K562 (cell line): Measurements from ENCODE around the gene FMNL2. TPM values are rescaled to one million over a fixed set of nuclear protein-coding genes. Genes with fewer than 3 reads are reported as not detected.

Experiments
- ATAC-seq: fragments of 200-7000 bp; cut with Tn5 transposase; 3 replicates; pipeline ENCODE4 v1.9.1; 2020; ENCODE audit warnings: moderate library complexity
- BruUV-seq: library from RNA; stranded (reverse); fragments of 400-500 nt; replicated peaks from 2 replicates; lab custom pipeline; 2021; lab: Mats Ljungman, UMichigan
- CTCF ChIA-PET: fragments of 300-600 bp; formaldehyde crosslinking; extraction: SDS; loops from one replicate; lab custom pipeline; 2021; ENCODE audit warnings: low intra/inter-chr PET ratio; lab: Yijun Ruan, JAX
- POLR2A ChIA-PET: fragments of 300-600, 350-650 bp; sonication (Branson Sonifier 250); formaldehyde crosslinking; extraction: SDS; loops from one replicate; lab custom pipeline; 2021; ENCODE audit warnings: antibody characterized with exemption, inconsistent platforms; lab: Yijun Ruan, JAX
- DNase-seq, 4 experiments: peaks; one replicate each; pipeline versions ENCODE4 v3.0.0 to v3.0.0-alpha.2; 2011 to 2018; ENCODE audit warnings: low spot score in 3 of 4, mixed read lengths in 3 of 4; ENCODE audit errors: extremely low read depth in 1 of 4
- FAIRE-seq: peaks from 2 replicates; lab custom pipeline; 2011; peaks lifted over from hg19 to GRCh38; lab: Jason Lieb, UNC
- H2AFZ ChIP-seq: 2 replicates; pipeline ENCODE4 v1.6.0; 2011; ENCODE audit warnings: low read depth, low read length, control low read depth, inconsistent platforms
- H3K27ac ChIP-seq: fragments of 200-600 bp; 3 replicates; pipeline ENCODE4 v1.8.0; 2011; ENCODE audit warnings: low read depth, mild to moderate bottlenecking, control low read depth, inconsistent platforms, low read length, moderate library complexity, mixed read lengths; ENCODE audit errors: extremely low read depth
- H3K27me3 ChIP-seq, 2 experiments: fragments of 300-600 bp in 1 of 2; 2 replicates in 1 of 2; 3 replicates in 1 of 2; pipeline versions ENCODE4 v1.6.0 to v1.8.0; 2011; ENCODE audit warnings: inconsistent platforms in 2 of 2, low read length in 2 of 2, mild to moderate bottlenecking in 1 of 2, mixed read lengths in 1 of 2, moderate library complexity in 1 of 2; ENCODE audit not compliant: control insufficient read depth in 2 of 2, insufficient read depth in 2 of 2
- H3K36me3 ChIP-seq: fragments of 300-600 bp; 3 replicates; pipeline ENCODE4 v1.8.0; 2011; ENCODE audit warnings: mild to moderate bottlenecking, low read length, inconsistent platforms; ENCODE audit not compliant: control insufficient read depth, insufficient read depth
- H3K4me1 ChIP-seq, 2 experiments: fragments of 200-600 bp in 1 of 2; replicated peaks in 1 of 2; 2 replicates in 1 of 2; 3 replicates in 1 of 2; pipeline versions ENCODE4 v1.5.1 to v1.8.0; 2011; ENCODE audit warnings: inconsistent platforms in 2 of 2, low read length in 2 of 2, mild to moderate bottlenecking in 1 of 2, mixed read lengths in 1 of 2, moderate library complexity in 1 of 2; ENCODE audit not compliant: control insufficient read depth in 2 of 2, insufficient read depth in 2 of 2
- H3K4me2 ChIP-seq: 2 replicates; pipeline ENCODE4 v1.6.1; 2011; ENCODE audit warnings: low read length, control low read depth, inconsistent platforms, mixed read lengths; ENCODE audit not compliant: insufficient read depth
- H3K4me3 ChIP-seq: fragments of 200-600 bp; sonication (generic), shearing (Covaris generic); 2 replicates; pipeline ENCODE4 v1.5.1; 2016; ENCODE audit warnings: control low read depth, inconsistent platforms
- H3K79me2 ChIP-seq: fragments of 200-600 bp; 3 replicates; pipeline ENCODE4 v1.8.0; 2011; ENCODE audit warnings: low read length, inconsistent platforms; ENCODE audit not compliant: control insufficient read depth, insufficient read depth
- H3K9ac ChIP-seq, 2 experiments: 2 replicates each; pipeline versions ENCODE4 v1.6.0 to v1.6.1; 2011; ENCODE audit warnings: low read depth in 2 of 2, low read length in 2 of 2, control low read depth in 1 of 2, inconsistent platforms in 1 of 2, mild to moderate bottlenecking in 1 of 2, mixed read lengths in 1 of 2; ENCODE audit not compliant: insufficient read depth in 1 of 2
- H3K9me1 ChIP-seq: one replicate; pipeline ENCODE4 v1.6.0; 2011; ENCODE audit warnings: inconsistent platforms, mild to moderate bottlenecking, low read length, moderate library complexity; ENCODE audit not compliant: control insufficient read depth, insufficient read depth
- H3K9me3 ChIP-seq: replicated peaks from 2 replicates; pipeline ENCODE4 v1.5.1; 2011; ENCODE audit warnings: low read depth, low read length, inconsistent platforms; ENCODE audit not compliant: control insufficient read depth, insufficient read depth
- H4K20me1 ChIP-seq: replicated peaks from 2 replicates; pipeline ENCODE4 v1.6.1; 2011; ENCODE audit warnings: low read length, inconsistent platforms, mixed read lengths; ENCODE audit not compliant: control insufficient read depth, insufficient read depth
- ELF1 ChIP-seq: fragments of 200-800 bp; sonication (Bioruptor generic); IDR thresholded peaks from 2 replicates; pipeline ENCODE4 v1.6.1; 2016; ENCODE audit warnings: missing genetic modification characterization, missing compliant biosample characterization
- HNRNPL ChIP-seq: fragments of 200-400 bp; formaldehyde crosslinking; IDR thresholded peaks from 2 replicates; pipeline ENCODE4 v1.6.1; 2017; ENCODE audit warnings: low read depth, mild to moderate bottlenecking, low read length
- LEF1 ChIP-seq: fragments of 450-650 bp; IDR thresholded peaks from 2 replicates; pipeline ENCODE4 v1.6.1; 2016; ENCODE audit warnings: mild to moderate bottlenecking
- RBM22 ChIP-seq: fragments of 200-400 bp; formaldehyde crosslinking; IDR thresholded peaks from 2 replicates; pipeline ENCODE4 v1.6.1; 2018; ENCODE audit warnings: low read length, low read depth; ENCODE audit not compliant: poor library complexity, severe bottlenecking
- SMAD1 ChIP-seq: fragments of 150-350 bp; IDR thresholded peaks from 2 replicates; pipeline ENCODE4 v1.6.1; 2014; ENCODE audit warnings: low read length, low read depth; ENCODE audit not compliant: partially characterized antibody
- SMAD3 ChIP-seq: fragments of 450-650 bp; formaldehyde crosslinking; conservative IDR thresholded peaks from 2 replicates; pipeline ENCODE4 v1.4.0; 2020; ENCODE audit warnings: mild to moderate bottlenecking
- ZNF551 ChIP-seq: fragments of 250-450 bp; sonication (Bioruptor Pico); IDR thresholded peaks from 2 replicates; pipeline ENCODE4 v1.5.0; 2021; ENCODE audit warnings: mild to moderate bottlenecking, moderate library complexity
- ZNF764 ChIP-seq: fragments of 250-450 bp; sonication (Bioruptor Pico); IDR thresholded peaks from 2 replicates; pipeline ENCODE4 v1.4.0; 2020; ENCODE audit warnings: low read depth, mild to moderate bottlenecking, moderate library complexity
- WGBS: fragments of 100-300 bp; shearing (Covaris generic); methylation state at CpG from one replicate; pipeline ENCODE4 v1.1.6; 2016; ENCODE audit warnings: low coverage, mixed read lengths; ENCODE audit not compliant: insufficient coverage; ENCODE audit errors: missing lambda C conversion rate; 5-methylcytosine and 5-hydroxymethylcytosine counted together
- in situ Hi-C: fragments of 300-500 bp; cut with MboI; formaldehyde crosslinking; loops from 4 replicates; pipeline ENCODE4 v1.15.0; 2018; ENCODE audit warnings: inconsistent platforms, mixed read lengths
- intact Hi-C: fragments of 100-400 bp; cut with micrococcal nuclease; formaldehyde crosslinking; loops from 2 replicates; pipeline ENCODE4 v1.14.2; 2022
- polyA plus RNA-seq, 8 experiments: library from polyadenylated mRNA; depleted of rRNA in 4 of 8; stranded (reverse) in 5 of 8; unstranded in 3 of 8; fragments of >200 nt; fragmentation: Nextera tagmentation in 2 of 8; fragmentation: Illumina TruSeq in 1 of 8; extraction: Ambion mirVana in 2 of 8; extraction: Trizol in 1 of 8; gene quantifications; 2 replicates each; pipeline versions ENCODE4 v1.2.1 to v1.2.3, GENCODE V29; 2011 to 2014; ENCODE audit warnings: inconsistent platforms in 1 of 8, missing spikeins in 1 of 8
- total RNA-seq, 7 experiments: library from RNA; depleted of rRNA in 6 of 7; stranded (reverse); fragments of >200 nt in 6 of 7; fragmentation: Illumina TruSeq in 2 of 7; extraction: Trizol in 2 of 7; gene quantifications; 2 replicates each; pipeline versions ENCODE4 v1.2.1 to v1.2.3, GENCODE V29; 2011 to 2021; ENCODE audit warnings: low replicate concordance in 1 of 7
- TF ChIP-seq, protein P1 (sequence below): fragments of 250-450 bp; sonication (Bioruptor Pico); IDR thresholded peaks from 2 replicates; pipeline ENCODE4 v1.5.0; 2022; ENCODE audit warnings: mild to moderate bottlenecking
- TF ChIP-seq, protein P2 (sequence below): sonication (generic); formaldehyde crosslinking; IDR thresholded peaks from 2 replicates; pipeline ENCODE4 v1.8.0; 2022; ENCODE audit warnings: mild to moderate bottlenecking, low read depth, missing genetic modification reagents
- TF ChIP-seq, protein P3 (sequence below): sonication (generic); formaldehyde crosslinking; IDR thresholded peaks from 2 replicates; pipeline ENCODE4 v1.8.0; 2023; ENCODE audit warnings: mild to moderate bottlenecking, missing genetic modification reagents
- TF ChIP-seq, protein P4 (sequence below): sonication (generic); formaldehyde crosslinking; IDR thresholded peaks from 2 replicates; pipeline ENCODE4 v1.8.1; 2023; ENCODE audit warnings: mild to moderate bottlenecking, missing genetic modification reagents, moderate library complexity

FMNL2 gene
- total and polyA plus RNA-seq, 9 of the 15 experiments (the other 6 are each of a cell fraction or from before 2014, with no cell fraction given) = 0.15 to 0.49 (median 0.24) TPM; not detected in 1

DNA sequence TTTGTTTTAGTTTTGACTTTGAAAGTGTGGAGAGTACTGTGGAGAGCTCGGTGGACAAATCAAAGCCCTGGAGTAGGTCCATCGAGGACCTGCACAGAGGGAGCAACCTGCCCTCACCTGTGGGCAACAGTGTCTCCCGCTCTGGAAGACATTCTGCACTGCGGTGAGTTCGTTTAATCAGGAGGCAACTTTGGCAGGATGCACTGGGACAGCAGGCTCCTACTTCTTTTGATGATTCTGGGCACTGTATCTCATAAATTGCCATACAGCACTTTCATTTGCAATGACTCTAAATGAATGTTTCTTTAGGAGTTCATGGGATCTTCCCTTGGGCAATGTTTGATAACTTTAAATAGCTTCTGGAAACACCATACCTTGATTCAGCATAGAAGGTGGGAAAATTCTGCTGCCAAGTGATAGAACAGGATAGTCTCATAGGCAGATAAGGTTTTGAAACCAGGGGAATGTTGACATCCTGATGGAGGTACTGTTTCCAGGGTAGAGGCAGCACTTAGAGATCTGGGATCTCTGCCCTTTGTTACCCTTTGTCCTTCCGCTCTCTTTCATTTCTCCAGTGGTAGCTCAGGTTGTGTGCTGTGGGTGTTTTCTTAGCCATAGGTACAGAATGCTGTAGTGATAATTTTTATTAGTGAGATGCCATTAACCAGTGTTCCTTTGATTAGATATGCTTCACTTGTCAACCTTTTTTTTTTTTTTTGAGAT, 226.1 kb downstream of the FMNL2 start:
- Histone ChIP-seq H3K4me2 (no peak overlapping the region), H3K36me3 (no peaks in the 10 kb centered on the region), H3K9me3 (no peaks in the 10 kb centered on the region), H3K9me1 (no peaks in the 10 kb centered on the region), H4K20me1 (no peaks in the 10 kb centered on the region), H3K4me3 (no peak overlapping the region), H3K27me3 (peaks cover 2 to 5% of the 10 kb centered on the region in 2 experiments; a peak in 3 of 5 replicates), H3K27ac (no peak overlapping the region), H3K79me2 (no peaks in the 10 kb centered on the region), H3K9ac (no peak overlapping the region), H2AFZ (no peak overlapping the region), H3K4me1 (no peaks in the 10 kb centered on the region)
- ChIA-PET POLR2A (interaction anchor here (0.6 to 0.7 kb wide), 2 partner anchors 9 to 17 kb away, joined by 3 to 4 read pairs; no protein-coding TSS in a partner anchor), CTCF (no interaction called here)
- ATAC-seq = no peak
- DNase-seq = no peak
- TF ChIP-seq, protein P1, sequence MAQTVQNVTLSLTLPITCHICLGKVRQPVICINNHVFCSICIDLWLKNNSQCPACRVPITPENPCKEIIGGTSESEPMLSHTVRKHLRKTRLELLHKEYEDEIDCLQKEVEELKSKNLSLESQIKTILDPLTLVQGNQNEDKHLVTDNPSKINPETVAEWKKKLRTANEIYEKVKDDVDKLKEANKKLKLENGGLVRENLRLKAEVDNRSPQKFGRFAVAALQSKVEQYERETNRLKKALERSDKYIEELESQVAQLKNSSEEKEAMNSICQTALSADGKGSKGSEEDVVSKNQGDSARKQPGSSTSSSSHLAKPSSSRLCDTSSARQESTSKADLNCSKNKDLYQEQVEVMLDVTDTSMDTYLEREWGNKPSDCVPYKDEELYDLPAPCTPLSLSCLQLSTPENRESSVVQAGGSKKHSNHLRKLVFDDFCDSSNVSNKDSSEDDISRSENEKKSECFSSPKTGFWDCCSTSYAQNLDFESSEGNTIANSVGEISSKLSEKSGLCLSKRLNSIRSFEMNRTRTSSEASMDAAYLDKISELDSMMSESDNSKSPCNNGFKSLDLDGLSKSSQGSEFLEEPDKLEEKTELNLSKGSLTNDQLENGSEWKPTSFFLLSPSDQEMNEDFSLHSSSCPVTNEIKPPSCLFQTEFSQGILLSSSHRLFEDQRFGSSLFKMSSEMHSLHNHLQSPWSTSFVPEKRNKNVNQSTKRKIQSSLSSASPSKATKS (CRISPR knock-in tag) = no peak
- TF ChIP-seq ZNF764 (no peak), ELF1 (tag) (no peak), SMAD3 (CRISPR knock-in tag) (no peak), SMAD1 (no peak), HNRNPL (no peak), RBM22 (no peak), ZNF551 (no peak), LEF1 (no peak)
- TF ChIP-seq, protein P2, sequence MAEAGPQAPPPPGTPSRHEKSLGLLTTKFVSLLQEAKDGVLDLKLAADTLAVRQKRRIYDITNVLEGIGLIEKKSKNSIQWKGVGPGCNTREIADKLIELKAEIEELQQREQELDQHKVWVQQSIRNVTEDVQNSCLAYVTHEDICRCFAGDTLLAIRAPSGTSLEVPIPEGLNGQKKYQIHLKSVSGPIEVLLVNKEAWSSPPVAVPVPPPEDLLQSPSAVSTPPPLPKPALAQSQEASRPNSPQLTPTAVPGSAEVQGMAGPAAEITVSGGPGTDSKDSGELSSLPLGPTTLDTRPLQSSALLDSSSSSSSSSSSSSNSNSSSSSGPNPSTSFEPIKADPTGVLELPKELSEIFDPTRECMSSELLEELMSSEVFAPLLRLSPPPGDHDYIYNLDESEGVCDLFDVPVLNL (CRISPR knock-in tag) = no peak
- TF ChIP-seq, protein P3, sequence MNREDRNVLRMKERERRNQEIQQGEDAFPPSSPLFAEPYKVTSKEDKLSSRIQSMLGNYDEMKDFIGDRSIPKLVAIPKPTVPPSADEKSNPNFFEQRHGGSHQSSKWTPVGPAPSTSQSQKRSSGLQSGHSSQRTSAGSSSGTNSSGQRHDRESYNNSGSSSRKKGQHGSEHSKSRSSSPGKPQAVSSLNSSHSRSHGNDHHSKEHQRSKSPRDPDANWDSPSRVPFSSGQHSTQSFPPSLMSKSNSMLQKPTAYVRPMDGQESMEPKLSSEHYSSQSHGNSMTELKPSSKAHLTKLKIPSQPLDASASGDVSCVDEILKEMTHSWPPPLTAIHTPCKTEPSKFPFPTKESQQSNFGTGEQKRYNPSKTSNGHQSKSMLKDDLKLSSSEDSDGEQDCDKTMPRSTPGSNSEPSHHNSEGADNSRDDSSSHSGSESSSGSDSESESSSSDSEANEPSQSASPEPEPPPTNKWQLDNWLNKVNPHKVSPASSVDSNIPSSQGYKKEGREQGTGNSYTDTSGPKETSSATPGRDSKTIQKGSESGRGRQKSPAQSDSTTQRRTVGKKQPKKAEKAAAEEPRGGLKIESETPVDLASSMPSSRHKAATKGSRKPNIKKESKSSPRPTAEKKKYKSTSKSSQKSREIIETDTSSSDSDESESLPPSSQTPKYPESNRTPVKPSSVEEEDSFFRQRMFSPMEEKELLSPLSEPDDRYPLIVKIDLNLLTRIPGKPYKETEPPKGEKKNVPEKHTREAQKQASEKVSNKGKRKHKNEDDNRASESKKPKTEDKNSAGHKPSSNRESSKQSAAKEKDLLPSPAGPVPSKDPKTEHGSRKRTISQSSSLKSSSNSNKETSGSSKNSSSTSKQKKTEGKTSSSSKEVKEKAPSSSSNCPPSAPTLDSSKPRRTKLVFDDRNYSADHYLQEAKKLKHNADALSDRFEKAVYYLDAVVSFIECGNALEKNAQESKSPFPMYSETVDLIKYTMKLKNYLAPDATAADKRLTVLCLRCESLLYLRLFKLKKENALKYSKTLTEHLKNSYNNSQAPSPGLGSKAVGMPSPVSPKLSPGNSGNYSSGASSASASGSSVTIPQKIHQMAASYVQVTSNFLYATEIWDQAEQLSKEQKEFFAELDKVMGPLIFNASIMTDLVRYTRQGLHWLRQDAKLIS (CRISPR knock-in tag) = no peak
- TF ChIP-seq, protein P4, sequence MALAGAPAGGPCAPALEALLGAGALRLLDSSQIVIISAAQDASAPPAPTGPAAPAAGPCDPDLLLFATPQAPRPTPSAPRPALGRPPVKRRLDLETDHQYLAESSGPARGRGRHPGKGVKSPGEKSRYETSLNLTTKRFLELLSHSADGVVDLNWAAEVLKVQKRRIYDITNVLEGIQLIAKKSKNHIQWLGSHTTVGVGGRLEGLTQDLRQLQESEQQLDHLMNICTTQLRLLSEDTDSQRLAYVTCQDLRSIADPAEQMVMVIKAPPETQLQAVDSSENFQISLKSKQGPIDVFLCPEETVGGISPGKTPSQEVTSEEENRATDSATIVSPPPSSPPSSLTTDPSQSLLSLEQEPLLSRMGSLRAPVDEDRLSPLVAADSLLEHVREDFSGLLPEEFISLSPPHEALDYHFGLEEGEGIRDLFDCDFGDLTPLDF = no peak
- no TSS peak for BruUV-seq
- 5% methylated on average over 6 of the region's 6 CpGs for WGBS
- in situ Hi-C loops = loop anchor here (10.0 kb wide), 1 partner anchor 376 kb away; no protein-coding TSS in a partner anchor
- FAIRE-seq = no peak
- intact Hi-C loops = loop anchor here (5.0 kb wide), 1 partner anchor 66 kb away; no protein-coding TSS in a partner anchor
